SK-N-SH (cell line): ENCODE measurements around the gene NPHS1. TPM values are rescaled to one million over a fixed set of nuclear protein-coding genes. Genes with fewer than 3 reads are reported as not detected.

Experiments used
- CTCF ChIA-PET: fragments of 300-600, 350-600 bp; formaldehyde crosslinking; extraction: SDS; loops from one replicate; lab custom pipeline; 2021; lab: Yijun Ruan, JAX
- POLR2A ChIA-PET: fragments of 350-600 bp; sonication (Branson Sonifier 250); formaldehyde crosslinking; extraction: SDS; loops from one replicate; lab custom pipeline; 2020; ENCODE audit warnings: antibody characterized with exemption, inconsistent platforms; lab: Yijun Ruan, JAX
- DNase-seq: peaks from one replicate; pipeline ENCODE4 v3.0.0; 2012
- H2AFZ ChIP-seq: fragments of 200-600 bp; sonication (generic); 2 replicates; pipeline ENCODE4 v1.8.1; 2016; ENCODE audit warnings: antibody characterized with exemption, mild to moderate bottlenecking, low read depth
- H3F3A ChIP-seq: fragments of 200-600 bp; sonication (generic); replicated peaks from 2 replicates; pipeline ENCODE3; 2016; ENCODE audit warnings: antibody characterized with exemption, mild to moderate bottlenecking; ENCODE audit not compliant: insufficient read depth
- H3K27ac ChIP-seq, 2 experiments: fragments of 200-500 bp in 1 of 2; fragments of 200-600 bp in 1 of 2; sonication (Bioruptor generic) in 1 of 2; sonication (generic), shearing (Covaris generic) in 1 of 2; 2 replicates each; pipeline versions ENCODE4 v1.5.1 to v1.6.1; 2014 to 2016; ENCODE audit warnings: low read depth in 2 of 2, inconsistent platforms in 1 of 2, low read length in 1 of 2, mild to moderate bottlenecking in 1 of 2, mixed read lengths in 1 of 2
- H3K27me3 ChIP-seq: fragments of 200-600 bp; sonication (generic), shearing (Covaris generic); 2 replicates; pipeline ENCODE4 v1.6.1; 2016; ENCODE audit warnings: mixed run types; ENCODE audit not compliant: insufficient read depth
- H3K36me3 ChIP-seq, 2 experiments: fragments of 200-500 bp in 1 of 2; fragments of 200-600 bp in 1 of 2; sonication (Bioruptor generic) in 1 of 2; sonication (generic) in 1 of 2; replicated peaks in 1 of 2; 2 replicates each; pipeline versions ENCODE3 to v1.5.1; 2014 to 2016; ENCODE audit warnings: low read length in 1 of 2, mild to moderate bottlenecking in 1 of 2; ENCODE audit not compliant: insufficient read depth in 2 of 2, control insufficient read depth in 1 of 2
- H3K4me1 ChIP-seq, 2 experiments: fragments of 200-500 bp in 1 of 2; fragments of 200-600 bp in 1 of 2; sonication (Bioruptor generic) in 1 of 2; sonication (generic), shearing (Covaris generic) in 1 of 2; 2 replicates each; pipeline versions ENCODE4 v1.5.1 to v1.6.1; 2014 to 2016; ENCODE audit warnings: low read depth in 1 of 2, low read length in 1 of 2, mixed run types in 1 of 2; ENCODE audit not compliant: insufficient read depth in 2 of 2, control insufficient read depth in 1 of 2
- H3K4me2 ChIP-seq: fragments of 200-600 bp; sonication (generic), shearing (Covaris generic); 2 replicates; pipeline ENCODE4 v1.6.1; 2017; ENCODE audit warnings: mixed run types
- H3K4me3 ChIP-seq, 2 experiments: fragments of 200-500 bp in 1 of 2; fragments of 200-600 bp in 1 of 2; sonication (Bioruptor generic) in 1 of 2; sonication (generic), shearing (Covaris generic) in 1 of 2; 2 replicates each; pipeline versions ENCODE4 v1.5.1 to v1.8.1; 2014 to 2016; ENCODE audit warnings: low read depth in 2 of 2, inconsistent platforms in 1 of 2, low read length in 1 of 2, mild to moderate bottlenecking in 1 of 2, mixed read lengths in 1 of 2, moderate library complexity in 1 of 2
- H3K79me2 ChIP-seq: fragments of 200-600 bp; sonication (generic); 2 replicates; pipeline ENCODE4 v1.8.1; 2017; ENCODE audit warnings: mild to moderate bottlenecking; ENCODE audit not compliant: insufficient read depth
- H3K9ac ChIP-seq: fragments of 200-600 bp; sonication (generic); 2 replicates; pipeline ENCODE4 v1.6.1; 2017; ENCODE audit warnings: mixed run types
- H3K9me2 ChIP-seq: fragments of 200-600 bp; sonication (generic); 2 replicates; pipeline ENCODE4 v1.6.1; 2017; ENCODE audit warnings: mixed run types
- H3K9me3 ChIP-seq: fragments of 200-600 bp; sonication (generic); 2 replicates; pipeline ENCODE4 v1.6.1; 2017; ENCODE audit warnings: mixed run types, mild to moderate bottlenecking, moderate library complexity
- H4K20me1 ChIP-seq: fragments of 200-600 bp; sonication (generic); 2 replicates; pipeline ENCODE4 v1.6.1; 2017; ENCODE audit warnings: mild to moderate bottlenecking, mixed run types; ENCODE audit not compliant: insufficient read depth
- CHD2 ChIP-seq: fragments of 150-350 bp; IDR thresholded peaks from 2 replicates; pipeline ENCODE4 v1.6.1; 2018; ENCODE audit warnings: low read length; ENCODE audit not compliant: partially characterized antibody
- ELF1 ChIP-seq: IDR thresholded peaks from 2 replicates; pipeline ENCODE4 v1.4.0; 2012
- EP300 ChIP-seq, 2 experiments: IDR thresholded peaks; 2 replicates each; pipeline versions ENCODE4 v1.4.0 to v1.6.1; 2012; ENCODE audit warnings: borderline replicate concordance in 1 of 2, low read depth in 1 of 2, low read length in 1 of 2
- FOSL2 ChIP-seq: IDR thresholded peaks from 2 replicates; pipeline ENCODE4 v1.4.0; 2012; ENCODE audit warnings: low read depth, mild to moderate bottlenecking, moderate library complexity, borderline replicate concordance
- GATA2 ChIP-seq: sonication (generic); formaldehyde crosslinking; IDR thresholded peaks from 2 replicates; pipeline ENCODE4 v1.5.0; 2020; ENCODE audit warnings: mild to moderate bottlenecking, missing genetic modification reagents
- MEF2A ChIP-seq: IDR thresholded peaks from 2 replicates; pipeline ENCODE4 v1.4.0; 2012; ENCODE audit warnings: low read depth, borderline replicate concordance
- NRF1 ChIP-seq: IDR thresholded peaks from 2 replicates; pipeline ENCODE4 v1.6.1; 2012; ENCODE audit warnings: low read depth, mild to moderate bottlenecking, low read length
- RFX5 ChIP-seq: IDR thresholded peaks from 2 replicates; pipeline ENCODE4 v1.6.1; 2012; ENCODE audit warnings: mild to moderate bottlenecking, improper control_type of control experiment, low read length
- SIN3A ChIP-seq: IDR thresholded peaks from 2 replicates; pipeline ENCODE4 v1.6.1; 2012; ENCODE audit warnings: low read depth, mild to moderate bottlenecking, low read length, moderate library complexity, borderline replicate concordance
- SMC3 ChIP-seq: IDR thresholded peaks from 2 replicates; pipeline ENCODE4 v1.6.1; 2012; ENCODE audit warnings: low read depth, low read length, improper control_type of control experiment
- WGBS: methylation state at CpG from one replicate; pipeline ENCODE4 v1.1.6; 2017; ENCODE audit warnings: low lambda C conversion rate; 5-methylcytosine and 5-hydroxymethylcytosine counted together
- polyA plus RNA-seq, 3 experiments: library from polyadenylated mRNA; depleted of rRNA; stranded (reverse); fragments of >200 nt; gene quantifications; 2 replicates each; pipeline ENCODE4 v1.2.3, GENCODE V29; 2012
- TF ChIP-seq, protein P1 (sequence below): IDR thresholded peaks from 2 replicates; pipeline ENCODE4 v1.4.0; 2012; ENCODE audit warnings: low read depth, borderline replicate concordance
- TF ChIP-seq, protein P2 (sequence below): IDR thresholded peaks from 2 replicates; pipeline ENCODE4 v1.6.1; 2012; ENCODE audit warnings: mild to moderate bottlenecking, low read depth, low read length, moderate library complexity

Gene NPHS1
- polyA plus RNA-seq, 1 of the 3 experiments (the other 2 are of a cell fraction): not detected

DNA sequence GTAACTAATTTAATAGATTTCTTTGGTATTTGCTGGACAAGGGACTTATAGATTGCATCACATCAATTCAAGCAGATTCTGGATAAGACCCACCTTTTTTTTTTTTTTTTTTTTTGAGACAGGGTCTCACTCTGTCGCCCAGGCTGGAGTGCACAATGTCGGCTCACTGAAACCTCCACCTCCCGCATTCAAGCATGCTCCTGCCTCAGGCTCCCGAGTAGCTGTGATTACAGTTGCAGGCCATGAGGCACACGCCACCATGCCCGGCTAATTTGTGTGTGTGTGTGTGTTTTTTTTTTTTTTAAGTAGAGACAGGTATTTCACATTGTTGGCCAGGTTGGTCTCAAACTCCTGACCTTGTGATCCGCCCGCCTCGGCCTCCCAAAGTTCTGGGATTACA lies 35.5 kb downstream of the NPHS1 start:
- ChIA-PET CTCF (interaction anchor here (1.1 to 1.8 kb wide), 2 partner anchors 9 to 10 kb away, joined by 3 to 7 read pairs; no protein-coding TSS in a partner anchor), POLR2A (interaction anchor here (0.6 kb wide), 1 partner anchor 46 kb away, joined by 3 read pairs; no protein-coding TSS in a partner anchor)
- no peaks in the 10 kb centered on the region for H3K4me1 ChIP-seq
- H3K79me2 ChIP-seq: no peaks in the 10 kb centered on the region
- peaks cover 4% of the 10 kb centered on the region for H3F3A ChIP-seq
- H3K27ac ChIP-seq: no peak overlapping the region
- H3K36me3 ChIP-seq: no peaks in the 10 kb centered on the region
- no peak overlapping the region for H3K4me2 ChIP-seq
- no peak overlapping the region for H2AFZ ChIP-seq
- 57% methylated on average over 9 of the region's 9 CpGs for WGBS
- no peaks in the 10 kb centered on the region for H3K9me2 ChIP-seq
- no peak overlapping the region for H3K4me3 ChIP-seq
- TF ChIP-seq CHD2 (no peak), SMC3 (no peak)
- TF ChIP-seq, protein P1, sequence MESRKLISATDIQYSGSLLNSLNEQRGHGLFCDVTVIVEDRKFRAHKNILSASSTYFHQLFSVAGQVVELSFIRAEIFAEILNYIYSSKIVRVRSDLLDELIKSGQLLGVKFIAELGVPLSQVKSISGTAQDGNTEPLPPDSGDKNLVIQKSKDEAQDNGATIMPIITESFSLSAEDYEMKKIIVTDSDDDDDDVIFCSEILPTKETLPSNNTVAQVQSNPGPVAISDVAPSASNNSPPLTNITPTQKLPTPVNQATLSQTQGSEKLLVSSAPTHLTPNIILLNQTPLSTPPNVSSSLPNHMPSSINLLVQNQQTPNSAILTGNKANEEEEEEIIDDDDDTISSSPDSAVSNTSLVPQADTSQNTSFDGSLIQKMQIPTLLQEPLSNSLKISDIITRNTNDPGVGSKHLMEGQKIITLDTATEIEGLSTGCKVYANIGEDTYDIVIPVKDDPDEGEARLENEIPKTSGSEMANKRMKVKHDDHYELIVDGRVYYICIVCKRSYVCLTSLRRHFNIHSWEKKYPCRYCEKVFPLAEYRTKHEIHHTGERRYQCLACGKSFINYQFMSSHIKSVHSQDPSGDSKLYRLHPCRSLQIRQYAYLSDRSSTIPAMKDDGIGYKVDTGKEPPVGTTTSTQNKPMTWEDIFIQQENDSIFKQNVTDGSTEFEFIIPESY: no peak
- TF ChIP-seq, protein P2, sequence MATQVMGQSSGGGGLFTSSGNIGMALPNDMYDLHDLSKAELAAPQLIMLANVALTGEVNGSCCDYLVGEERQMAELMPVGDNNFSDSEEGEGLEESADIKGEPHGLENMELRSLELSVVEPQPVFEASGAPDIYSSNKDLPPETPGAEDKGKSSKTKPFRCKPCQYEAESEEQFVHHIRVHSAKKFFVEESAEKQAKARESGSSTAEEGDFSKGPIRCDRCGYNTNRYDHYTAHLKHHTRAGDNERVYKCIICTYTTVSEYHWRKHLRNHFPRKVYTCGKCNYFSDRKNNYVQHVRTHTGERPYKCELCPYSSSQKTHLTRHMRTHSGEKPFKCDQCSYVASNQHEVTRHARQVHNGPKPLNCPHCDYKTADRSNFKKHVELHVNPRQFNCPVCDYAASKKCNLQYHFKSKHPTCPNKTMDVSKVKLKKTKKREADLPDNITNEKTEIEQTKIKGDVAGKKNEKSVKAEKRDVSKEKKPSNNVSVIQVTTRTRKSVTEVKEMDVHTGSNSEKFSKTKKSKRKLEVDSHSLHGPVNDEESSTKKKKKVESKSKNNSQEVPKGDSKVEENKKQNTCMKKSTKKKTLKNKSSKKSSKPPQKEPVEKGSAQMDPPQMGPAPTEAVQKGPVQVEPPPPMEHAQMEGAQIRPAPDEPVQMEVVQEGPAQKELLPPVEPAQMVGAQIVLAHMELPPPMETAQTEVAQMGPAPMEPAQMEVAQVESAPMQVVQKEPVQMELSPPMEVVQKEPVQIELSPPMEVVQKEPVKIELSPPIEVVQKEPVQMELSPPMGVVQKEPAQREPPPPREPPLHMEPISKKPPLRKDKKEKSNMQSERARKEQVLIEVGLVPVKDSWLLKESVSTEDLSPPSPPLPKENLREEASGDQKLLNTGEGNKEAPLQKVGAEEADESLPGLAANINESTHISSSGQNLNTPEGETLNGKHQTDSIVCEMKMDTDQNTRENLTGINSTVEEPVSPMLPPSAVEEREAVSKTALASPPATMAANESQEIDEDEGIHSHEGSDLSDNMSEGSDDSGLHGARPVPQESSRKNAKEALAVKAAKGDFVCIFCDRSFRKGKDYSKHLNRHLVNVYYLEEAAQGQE: no peak
- DNase-seq: no peak
- H4K20me1 ChIP-seq: no peaks in the 10 kb centered on the region
- no peak overlapping the region for H3K9ac ChIP-seq
- no peaks in the 10 kb centered on the region for H3K9me3 ChIP-seq
- peaks cover 4% of the 10 kb centered on the region; the same call in 1 of the 2 replicates for H3K27me3 ChIP-seq

- H2AFZ ChIP-seq: no peak overlapping the region
- TF ChIP-seq RFX5: no peak
- TF ChIP-seq NRF1: no peak
- TF ChIP-seq SIN3A: no peak
- TF ChIP-seq ELF1: no peak
- TF ChIP-seq MEF2A: no peak
- TF ChIP-seq GATA2 (CRISPR knock-in tag): no peak
- no peak for TF ChIP-seq EP300 (IDR thresholded peaks at IDR 0.05; ENCODE audit: borderline replicate concordance in 1 of 2, low read depth in 1 of 2, low read length in 1 of 2)
- TF ChIP-seq FOSL2: no peak
- no peak for TF ChIP-seq CHD2
- no peak overlapping the region for H3K4me2 ChIP-seq
- CTCF ChIA-PET: interaction anchor here (1.1 to 1.8 kb wide), 2 partner anchors 8 to 10 kb away, joined by 3 to 7 read pairs; no protein-coding TSS in a partner anchor
- 26% methylated on average over 6 of the region's 6 CpGs for WGBS
- no peak overlapping the region for H3K4me3 ChIP-seq
- no peaks in the 10 kb centered on the region for H4K20me1 ChIP-seq
- H3K27ac ChIP-seq: no peak overlapping the region
- H3K9me3 ChIP-seq: no peaks in the 10 kb centered on the region
- H3K79me2 ChIP-seq: no peaks in the 10 kb centered on the region
- H3K36me3 ChIP-seq: no peaks in the 10 kb centered on the region
- POLR2A ChIA-PET: interaction anchor here (0.6 kb wide), 1 partner anchor 45 kb away, joined by 3 read pairs; no protein-coding TSS in a partner anchor
- H3F3A ChIP-seq: peaks cover 4% of the 10 kb centered on the region
- DNase-seq: no peak
- no peaks in the 10 kb centered on the region for H3K4me1 ChIP-seq
- no peak overlapping the region for H3K9ac ChIP-seq
- H3K27me3 ChIP-seq: peaks cover 10% of the 10 kb centered on the region; the same call in 1 of the 2 replicates
- no peaks in the 10 kb centered on the region for H3K9me2 ChIP-seq
Observed at GRCh38 chr19:35816262-35816661, 36.0 kb downstream of the NPHS1 start.
